Measurements from ENCODE around the gene SAMD9.

GRCh38 chr7:93147363-93147762, 29.6 kb upstream of the SAMD9 start:
- TF ChIP-seq CTCF (IDR thresholded peaks at IDR 0.05), result no peak
- TF ChIP-seq POLR2A (IDR thresholded peaks at IDR 0.05; ENCODE audit: low read length), result no peak
- TF ChIP-seq ESRRA (IDR thresholded peaks at IDR 0.05; ENCODE audit: borderline replicate concordance, low read length), result no peak
- no peak for TF ChIP-seq ELK1 (IDR thresholded peaks at IDR 0.05; ENCODE audit: low read depth, low read length)
- TF ChIP-seq KDM1A (IDR thresholded peaks at IDR 0.05; ENCODE audit: low read depth), result no peak
- no peak for TF ChIP-seq JUN (IDR thresholded peaks at IDR 0.05)
- TF ChIP-seq EHMT2 (IDR thresholded peaks at IDR 0.05; ENCODE audit: low read depth), result no peak
- TF ChIP-seq RCOR1 (IDR thresholded peaks at IDR 0.05; ENCODE audit: low read depth, low read length), result no peak
- no peak for TF ChIP-seq CBX2 (IDR thresholded peaks at IDR 0.05; ENCODE audit: borderline replicate concordance, low read depth)
- no peak for TF ChIP-seq RAD21 (conservative IDR thresholded peaks at IDR 0.05 in 1 of 2, IDR thresholded peaks at IDR 0.05 in 1 of 2)
- TF ChIP-seq EP300 (IDR thresholded peaks at IDR 0.05), result no peak

Measured in A549 (cell line).